Nephron (organoid): ENCODE data around the gene CACNA1H.

ENCODE experiments used
- H3K27ac Mint-ChIP-seq, 3 experiments: 2 replicates each; pipeline ENCODE4 v1.8.0; 2020; ENCODE audit warnings: mixed read lengths in 3 of 3, mild to moderate bottlenecking in 2 of 3, moderate library complexity in 1 of 3
- H3K27me3 Mint-ChIP-seq: 2 replicates; pipeline ENCODE4 v1.8.0; 2021; ENCODE audit warnings: low read depth, mild to moderate bottlenecking, moderate library complexity, mixed read lengths
- H3K36me3 Mint-ChIP-seq: 2 replicates; pipeline ENCODE4 v1.8.0; 2020; ENCODE audit warnings: low read depth, mixed read lengths
- H3K4me1 Mint-ChIP-seq: 2 replicates; pipeline ENCODE4 v1.8.0; 2020; ENCODE audit warnings: mixed read lengths
- H3K4me3 Mint-ChIP-seq, 3 experiments: 2 replicates each; pipeline ENCODE4 v1.8.0; 2020; ENCODE audit warnings: mild to moderate bottlenecking in 3 of 3, mixed read lengths in 3 of 3, moderate library complexity in 2 of 3
- H3K9me3 Mint-ChIP-seq: 2 replicates; pipeline ENCODE4 v1.8.0; 2020; ENCODE audit warnings: mixed read lengths
- TF ChIP-seq, protein P1 (sequence below), 3 experiments: fragments of 200-600 bp; sonication (generic); IDR thresholded peaks; one replicate each; pipeline ENCODE4 v1.5.0; 2021; ENCODE audit warnings: antibody characterized with exemption in 3 of 3; ENCODE audit not compliant: unreplicated experiment in 3 of 3

The CACNA1H gene

DNA sequence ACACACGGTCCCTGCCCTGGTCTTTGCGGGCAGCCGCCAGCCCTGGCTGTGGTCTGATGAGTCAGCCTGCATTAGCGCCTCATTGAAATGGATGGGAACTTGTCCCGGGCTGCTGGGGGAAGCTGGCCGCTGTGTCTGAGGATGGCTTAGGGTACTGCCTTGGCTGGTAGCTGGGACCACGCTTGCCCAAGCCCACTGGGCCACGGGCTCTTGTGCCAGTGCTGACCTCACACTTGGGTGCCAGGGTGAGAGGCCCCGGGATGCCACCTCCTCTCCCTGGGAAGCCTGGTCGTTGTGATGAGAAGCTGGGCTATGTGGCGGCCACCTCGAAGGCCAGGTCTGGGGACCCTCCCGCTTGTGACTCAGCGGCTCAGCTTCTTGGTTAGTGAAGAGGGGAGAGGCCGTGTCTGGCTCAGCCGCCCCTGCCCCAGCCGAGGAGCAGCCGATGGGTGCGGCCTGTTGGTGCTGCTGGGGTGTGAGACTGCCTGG is 10.7 kb downstream of the CACNA1H start:
- no peaks in the 10 kb centered on the region for H3K9me3 Mint-ChIP-seq
- peaks cover 4% of the 10 kb centered on the region for H3K27me3 Mint-ChIP-seq
- H3K4me3 Mint-ChIP-seq, result no peak overlapping the region
- TF ChIP-seq, protein P1, sequence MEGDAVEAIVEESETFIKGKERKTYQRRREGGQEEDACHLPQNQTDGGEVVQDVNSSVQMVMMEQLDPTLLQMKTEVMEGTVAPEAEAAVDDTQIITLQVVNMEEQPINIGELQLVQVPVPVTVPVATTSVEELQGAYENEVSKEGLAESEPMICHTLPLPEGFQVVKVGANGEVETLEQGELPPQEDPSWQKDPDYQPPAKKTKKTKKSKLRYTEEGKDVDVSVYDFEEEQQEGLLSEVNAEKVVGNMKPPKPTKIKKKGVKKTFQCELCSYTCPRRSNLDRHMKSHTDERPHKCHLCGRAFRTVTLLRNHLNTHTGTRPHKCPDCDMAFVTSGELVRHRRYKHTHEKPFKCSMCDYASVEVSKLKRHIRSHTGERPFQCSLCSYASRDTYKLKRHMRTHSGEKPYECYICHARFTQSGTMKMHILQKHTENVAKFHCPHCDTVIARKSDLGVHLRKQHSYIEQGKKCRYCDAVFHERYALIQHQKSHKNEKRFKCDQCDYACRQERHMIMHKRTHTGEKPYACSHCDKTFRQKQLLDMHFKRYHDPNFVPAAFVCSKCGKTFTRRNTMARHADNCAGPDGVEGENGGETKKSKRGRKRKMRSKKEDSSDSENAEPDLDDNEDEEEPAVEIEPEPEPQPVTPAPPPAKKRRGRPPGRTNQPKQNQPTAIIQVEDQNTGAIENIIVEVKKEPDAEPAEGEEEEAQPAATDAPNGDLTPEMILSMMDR (IDR thresholded peaks at IDR 0.05; ENCODE audit: unreplicated experiment in 3 of 3), result no peak
- H3K4me1 Mint-ChIP-seq, result peaks cover 16% of the 10 kb centered on the region
- peaks cover 7% of the 10 kb centered on the region for H3K36me3 Mint-ChIP-seq
- H3K27ac Mint-ChIP-seq, result no peak overlapping the region

DNA sequence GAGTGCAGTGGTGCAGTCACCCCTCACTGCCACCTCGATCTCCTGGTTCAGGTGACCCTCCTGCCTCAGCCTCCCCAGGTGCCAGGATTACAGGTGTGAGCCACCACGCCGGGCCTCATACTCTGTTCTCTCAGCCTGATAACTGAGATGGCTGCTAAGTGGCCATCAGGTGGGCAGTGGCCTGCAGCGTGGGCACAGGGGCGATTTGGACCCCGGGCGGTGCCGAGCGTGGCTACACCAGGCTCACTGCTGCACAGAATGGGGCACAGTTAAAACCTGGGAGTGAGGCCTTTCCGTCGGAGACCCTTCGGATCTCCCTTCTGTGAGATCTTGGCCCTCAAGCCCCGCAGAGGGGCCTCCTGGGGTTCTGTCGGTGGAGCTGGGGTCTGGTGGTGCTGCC is 11.5 kb downstream of the CACNA1H start:
- H3K27me3 Mint-ChIP-seq, result peaks cover 4% of the 10 kb centered on the region
- peaks cover 14% of the 10 kb centered on the region for H3K4me1 Mint-ChIP-seq
- no peaks in the 10 kb centered on the region for H3K9me3 Mint-ChIP-seq
- H3K36me3 Mint-ChIP-seq, result peaks cover 7% of the 10 kb centered on the region
- H3K4me3 Mint-ChIP-seq, result no peak overlapping the region
- no peak overlapping the region for H3K27ac Mint-ChIP-seq
- TF ChIP-seq, protein P1 (IDR thresholded peaks at IDR 0.05; ENCODE audit: unreplicated experiment in 3 of 3), result no peak

DNA sequence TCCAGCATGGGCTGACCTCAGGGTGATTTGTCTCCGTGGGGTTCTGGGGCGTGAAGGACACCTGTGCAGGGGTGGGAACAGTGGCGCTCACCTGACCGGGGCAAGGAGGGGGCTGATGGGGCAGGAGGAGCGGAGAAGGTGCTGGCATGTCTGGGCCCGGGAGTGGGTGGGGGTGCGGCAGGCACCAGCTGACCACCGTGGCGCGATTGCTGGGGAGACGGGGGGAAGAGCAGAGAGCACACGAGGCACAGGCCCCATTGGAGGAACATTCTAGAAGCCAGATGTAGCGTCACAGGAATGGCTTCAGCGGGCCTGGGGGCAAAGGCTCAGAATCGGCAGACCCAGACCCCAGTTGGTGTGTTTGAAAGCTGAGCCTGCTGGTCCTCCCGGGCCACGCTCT is 12.1 kb downstream of the CACNA1H start:
- Mint-ChIP-seq H3K36me3 (peaks cover 6% of the 10 kb centered on the region), H3K27me3 (peaks cover 4% of the 10 kb centered on the region), H3K4me3 (no peak overlapping the region), H3K27ac (peak overlapping the region in 1 of 3 experiments; percentile 19), H3K9me3 (no peaks in the 10 kb centered on the region), H3K4me1 (peaks cover 8% of the 10 kb centered on the region)
- TF ChIP-seq, protein P1 (IDR thresholded peaks at IDR 0.05; ENCODE audit: unreplicated experiment in 3 of 3), result no peak

DNA sequence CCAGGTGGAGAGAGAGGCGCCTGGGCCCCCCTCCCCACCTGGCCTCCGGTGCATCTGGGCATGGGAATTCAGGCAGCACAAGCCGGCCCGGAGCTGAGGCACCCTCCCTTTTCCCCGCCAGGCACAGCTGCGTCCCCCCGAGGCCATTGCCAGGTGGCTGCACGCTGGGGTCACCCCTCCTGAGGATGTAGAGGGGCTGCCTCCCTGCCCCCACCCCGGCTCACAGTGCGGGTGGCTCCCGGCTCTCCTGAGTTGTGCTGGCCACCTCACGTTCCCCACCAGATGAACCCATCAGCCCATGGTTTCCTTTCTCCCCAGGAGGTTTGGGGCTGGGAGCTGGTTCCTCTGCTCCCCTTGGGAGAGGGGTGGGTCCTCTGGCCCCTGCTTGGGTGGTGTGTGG is 12.6 kb downstream of the CACNA1H start:
- peaks cover 6% of the 10 kb centered on the region for H3K4me1 Mint-ChIP-seq
- peaks cover 4% of the 10 kb centered on the region for H3K27me3 Mint-ChIP-seq
- H3K4me3 Mint-ChIP-seq, result no peak overlapping the region
- no peaks in the 10 kb centered on the region for H3K9me3 Mint-ChIP-seq
- H3K27ac Mint-ChIP-seq, result no peak overlapping the region
- TF ChIP-seq, protein P1 (IDR thresholded peaks at IDR 0.05; ENCODE audit: unreplicated experiment in 3 of 3), result no peak
- H3K36me3 Mint-ChIP-seq, result peaks cover 4% of the 10 kb centered on the region

DNA sequence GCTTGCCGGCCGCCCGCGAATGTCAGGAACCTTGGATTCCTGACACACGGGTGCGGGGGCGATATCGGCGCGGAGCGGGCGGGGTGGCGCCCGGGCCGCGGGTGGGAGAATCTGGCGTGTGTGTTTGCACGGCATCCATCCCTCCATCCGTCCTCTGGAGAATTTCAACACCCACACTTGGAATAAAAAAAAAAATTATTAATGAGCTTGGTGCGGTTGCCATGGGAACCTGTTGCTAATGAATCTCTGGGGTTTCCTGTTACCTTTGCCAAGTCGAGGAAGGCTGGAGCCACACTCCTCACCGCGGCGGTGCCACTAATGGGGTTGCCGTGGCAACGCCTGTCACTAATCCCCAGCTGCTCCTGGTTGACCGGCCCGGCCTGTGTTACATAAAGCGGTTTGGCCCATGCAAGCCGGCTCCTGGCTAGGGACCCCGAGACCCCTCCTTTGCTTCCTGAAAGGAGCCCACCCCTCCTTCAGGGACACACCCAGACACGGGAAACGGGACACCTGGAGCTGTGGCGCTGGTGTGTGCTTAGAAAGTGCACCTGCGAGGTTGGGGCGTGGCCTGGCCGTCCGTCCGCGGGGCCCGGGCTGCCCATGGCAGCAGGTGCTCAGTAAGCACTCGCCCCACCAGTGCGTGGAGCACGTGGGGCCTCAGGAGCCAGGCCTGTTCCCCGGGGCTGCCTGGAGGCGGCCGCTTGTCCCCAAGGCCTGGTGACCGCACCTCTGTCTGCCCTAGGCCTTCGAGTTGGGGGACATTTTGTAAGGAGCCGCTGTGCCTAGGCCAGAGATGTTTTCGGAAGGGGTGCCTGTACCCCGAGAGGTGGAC is 14.6 kb downstream of the CACNA1H start:
- TF ChIP-seq, protein P1 (IDR thresholded peaks at IDR 0.05; ENCODE audit: unreplicated experiment in 3 of 3), result no peak
- Mint-ChIP-seq H3K36me3 (peaks cover 4% of the 10 kb centered on the region), H3K4me3 (no peak overlapping the region), H3K4me1 (peaks cover 6% of the 10 kb centered on the region), H3K9me3 (no peaks in the 10 kb centered on the region), H3K27ac (no peak overlapping the region), H3K27me3 (peaks cover 4% of the 10 kb centered on the region)

DNA sequence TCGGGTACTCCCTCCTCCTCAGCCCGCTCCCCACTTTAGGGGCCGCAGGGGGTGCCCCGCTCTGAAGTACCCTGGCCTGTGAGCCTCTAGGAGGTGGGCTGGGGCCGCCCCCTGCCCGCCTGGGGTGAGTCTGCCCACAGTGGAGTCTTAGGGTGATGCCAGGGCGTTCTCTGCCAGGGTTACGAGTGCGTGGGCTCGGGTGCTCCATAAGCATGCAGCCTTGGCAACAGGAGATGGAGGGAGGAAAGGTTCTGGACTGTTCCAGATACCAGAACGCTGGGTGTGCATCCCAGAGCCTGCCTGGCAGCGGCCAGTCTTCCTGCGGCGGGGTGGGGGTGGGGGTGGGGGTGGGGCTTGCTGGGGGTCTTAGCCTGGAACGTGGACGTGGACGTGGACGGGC is 15.9 kb downstream of the CACNA1H start:
- Mint-ChIP-seq H3K9me3 (no peaks in the 10 kb centered on the region), H3K27ac (no peak overlapping the region), H3K4me3 (no peak overlapping the region), H3K4me1 (peaks cover 6% of the 10 kb centered on the region), H3K36me3 (peaks cover 4% of the 10 kb centered on the region), H3K27me3 (peaks cover 4% of the 10 kb centered on the region)
- TF ChIP-seq, protein P1 (IDR thresholded peaks at IDR 0.05; ENCODE audit: unreplicated experiment in 3 of 3), result no peak
